Stomach smooth muscle (tissue), 2 donors: ENCODE data around the gene MAP2K5.

ENCODE experiments used
- H3K27ac ChIP-seq: one replicate; pipeline ENCODE4 v1.7.0; 2013; ENCODE audit warnings: mild to moderate bottlenecking, low read length, inconsistent platforms
- H3K27me3 ChIP-seq, 2 donors: one replicate each; pipeline ENCODE4 v1.7.0; 2013; ENCODE audit warnings: low read length in 2 of 2; ENCODE audit not compliant: insufficient read depth in 2 of 2, control insufficient read depth in 1 of 2
- H3K36me3 ChIP-seq, 2 donors: one replicate each; pipeline ENCODE4 v1.7.0; 2013; ENCODE audit warnings: low read length in 2 of 2; ENCODE audit not compliant: control insufficient read depth in 2 of 2, insufficient read depth in 2 of 2
- H3K4me1 ChIP-seq: one replicate; pipeline ENCODE4 v1.7.0; 2013; ENCODE audit warnings: low read length; ENCODE audit not compliant: control insufficient read depth, insufficient read depth
- H3K4me3 ChIP-seq, 2 donors: one replicate each; pipeline ENCODE4 v1.7.0; 2013; ENCODE audit warnings: low read length in 2 of 2
- H3K9ac ChIP-seq, 2 donors: one replicate each; pipeline ENCODE4 v1.7.0; 2013; ENCODE audit warnings: low read length in 2 of 2, mild to moderate bottlenecking in 1 of 2
- H3K9me3 ChIP-seq, 2 donors: one replicate each; pipeline ENCODE4 v1.7.0; 2013; ENCODE audit warnings: low read length in 2 of 2; ENCODE audit not compliant: control insufficient read depth in 2 of 2
- donor health status: healthy.
- donor health status: Pancreatic carcinoma.

The MAP2K5 gene

GRCh38 chr15:67578020-67578600, 35.6 kb downstream of the MAP2K5 start:
- no peaks in the 10 kb centered on the region for H3K9me3 ChIP-seq
- no peaks in the 10 kb centered on the region for H3K4me1 ChIP-seq
- H3K27ac ChIP-seq = no peak overlapping the region
- H3K4me3 ChIP-seq = no peak overlapping the region
- no peaks in the 10 kb centered on the region for H3K27me3 ChIP-seq
- H3K9ac ChIP-seq = no peak overlapping the region
- no peaks in the 10 kb centered on the region for H3K36me3 ChIP-seq

DNA sequence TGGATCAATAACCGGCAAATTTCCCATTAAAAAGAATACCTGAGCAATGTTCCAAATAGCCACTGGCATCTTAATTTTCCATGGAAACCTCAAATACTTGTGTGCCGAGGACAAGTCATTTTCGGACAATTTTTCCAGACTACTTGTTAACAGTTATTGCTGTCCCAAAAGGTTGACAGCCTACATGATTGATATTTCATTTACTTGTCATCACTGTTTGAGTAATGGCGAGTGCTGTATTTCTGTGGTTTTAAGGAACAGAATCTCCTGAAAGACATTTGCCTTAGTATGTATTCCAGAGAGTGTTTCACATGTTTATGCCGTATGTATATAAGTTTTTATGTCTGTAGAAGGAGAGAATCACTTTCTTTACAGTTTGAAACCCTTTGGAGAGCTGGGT, 36.7 kb downstream of the MAP2K5 start:
- Histone ChIP-seq H3K4me1 (no peaks in the 10 kb centered on the region), H3K9me3 (no peaks in the 10 kb centered on the region), H3K27ac (no peak overlapping the region), H3K9ac (no peak overlapping the region), H3K4me3 (no peak overlapping the region), H3K27me3 (no peaks in the 10 kb centered on the region), H3K36me3 (no peaks in the 10 kb centered on the region)

DNA sequence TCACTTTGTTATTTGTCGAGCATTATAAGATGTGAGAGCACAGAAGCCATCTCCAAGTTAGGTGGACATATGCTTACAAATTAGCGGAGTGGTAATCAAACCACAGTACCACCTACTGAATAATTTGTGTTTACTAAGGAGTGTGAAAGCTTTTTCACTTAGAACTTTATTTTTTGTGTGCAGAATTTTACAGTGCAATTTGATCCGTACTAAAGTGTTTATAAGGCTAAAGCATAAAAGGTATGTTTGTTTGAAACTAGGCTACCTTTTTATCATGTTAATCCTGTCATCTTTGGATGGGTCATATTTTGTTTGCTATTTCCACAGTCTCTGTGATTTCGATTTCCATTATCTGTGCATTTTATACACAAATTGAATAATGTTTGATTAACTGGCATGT, 37.5 kb downstream of the MAP2K5 start:
- H3K9ac ChIP-seq = no peak overlapping the region
- H3K27me3 ChIP-seq = no peaks in the 10 kb centered on the region
- no peaks in the 10 kb centered on the region for H3K4me1 ChIP-seq
- no peaks in the 10 kb centered on the region for H3K36me3 ChIP-seq
- H3K9me3 ChIP-seq = no peaks in the 10 kb centered on the region
- H3K27ac ChIP-seq = no peak overlapping the region
- no peak overlapping the region for H3K4me3 ChIP-seq

- peaks cover 6 to 17% of the 10 kb centered on the region in 2 donors for H3K36me3 ChIP-seq
Observed at GRCh38 chr15:67584157-67584556, 41.7 kb downstream of the MAP2K5 start.

DNA sequence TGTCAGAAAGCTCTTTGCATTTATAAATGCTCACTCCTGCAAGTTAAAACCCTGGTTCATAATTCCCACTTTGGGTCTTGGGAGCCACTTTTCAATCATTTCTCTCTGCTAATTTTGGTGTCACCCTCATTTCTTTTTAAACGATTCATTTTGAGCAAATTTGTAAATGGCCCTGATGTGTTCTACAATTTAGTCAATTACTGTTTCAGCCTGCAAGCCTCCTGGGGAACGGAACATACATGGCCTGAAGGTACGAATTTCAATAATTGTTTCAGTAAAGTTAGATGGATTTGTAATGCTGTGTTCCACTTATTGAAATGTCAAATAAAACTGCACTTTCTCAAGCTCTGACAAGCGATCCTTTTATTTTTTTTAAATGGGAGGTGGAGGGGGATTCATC, 43.2 kb downstream of the MAP2K5 start:
- no peaks in the 10 kb centered on the region for H3K9me3 ChIP-seq
- H3K27ac ChIP-seq = no peak overlapping the region
- peaks cover 8 to 17% of the 10 kb centered on the region in 2 donors for H3K36me3 ChIP-seq
- no peaks in the 10 kb centered on the region for H3K27me3 ChIP-seq
- no peak overlapping the region for H3K4me3 ChIP-seq
- no peaks in the 10 kb centered on the region for H3K4me1 ChIP-seq
- no peak overlapping the region for H3K9ac ChIP-seq

More at GRCh38 chr15:67584157-67584556, 41.7 kb downstream of the MAP2K5 start:
- Histone ChIP-seq H3K4me1 (no peaks in the 10 kb centered on the region), H3K27me3 (no peaks in the 10 kb centered on the region), H3K27ac (no peak overlapping the region), H3K9me3 (no peaks in the 10 kb centered on the region), H3K4me3 (no peak overlapping the region), H3K9ac (no peak overlapping the region)

DNA sequence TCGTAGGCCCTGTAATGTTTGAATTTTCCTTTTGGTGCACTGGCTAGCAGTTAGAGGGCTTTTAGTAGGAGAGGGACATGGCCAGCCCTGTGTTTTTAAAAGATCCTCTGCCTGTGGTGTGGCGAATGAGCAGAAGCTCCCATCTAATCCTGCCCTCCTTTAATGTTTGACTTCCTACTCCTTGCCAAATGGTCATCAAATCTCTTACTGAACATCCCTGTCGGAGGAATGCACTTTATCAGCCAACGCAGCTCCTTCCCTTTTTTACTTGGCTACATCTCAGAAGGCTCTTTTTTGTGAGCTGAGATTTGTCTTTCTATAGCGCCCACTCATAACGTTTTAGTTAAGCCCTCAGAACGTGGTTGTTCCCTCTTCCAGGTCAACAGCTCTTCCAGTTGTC, 44.8 kb downstream of the MAP2K5 start:
- Histone ChIP-seq H3K4me3 (no peak overlapping the region), H3K27me3 (no peaks in the 10 kb centered on the region), H3K27ac (no peak overlapping the region), H3K36me3 (peaks cover 9 to 17% of the 10 kb centered on the region in 2 donors), H3K4me1 (no peaks in the 10 kb centered on the region), H3K9me3 (no peaks in the 10 kb centered on the region), H3K9ac (no peak overlapping the region)

DNA sequence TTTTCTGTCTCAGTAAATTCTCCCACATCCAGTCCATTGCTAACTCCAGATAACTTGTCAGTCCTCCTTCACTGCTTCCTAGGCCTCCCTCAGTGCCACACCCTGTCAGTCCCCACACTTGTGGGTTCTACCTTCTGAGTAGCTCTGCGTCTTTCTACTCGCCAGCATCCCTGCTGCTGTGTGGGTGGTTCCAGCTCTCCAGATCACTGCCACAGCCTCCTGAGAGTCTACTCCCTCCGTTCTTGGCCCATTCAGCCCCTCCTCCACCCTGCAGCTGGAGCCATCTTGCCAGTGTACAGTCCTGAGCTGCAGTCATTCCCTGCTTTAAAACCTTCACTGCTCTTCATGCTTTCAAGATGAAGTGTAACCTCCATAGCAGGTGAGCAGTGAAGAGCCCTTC, 45.3 kb downstream of the MAP2K5 start:
- Histone ChIP-seq H3K27me3 (no peaks in the 10 kb centered on the region), H3K36me3 (peaks cover 9 to 17% of the 10 kb centered on the region in 2 donors)

DNA sequence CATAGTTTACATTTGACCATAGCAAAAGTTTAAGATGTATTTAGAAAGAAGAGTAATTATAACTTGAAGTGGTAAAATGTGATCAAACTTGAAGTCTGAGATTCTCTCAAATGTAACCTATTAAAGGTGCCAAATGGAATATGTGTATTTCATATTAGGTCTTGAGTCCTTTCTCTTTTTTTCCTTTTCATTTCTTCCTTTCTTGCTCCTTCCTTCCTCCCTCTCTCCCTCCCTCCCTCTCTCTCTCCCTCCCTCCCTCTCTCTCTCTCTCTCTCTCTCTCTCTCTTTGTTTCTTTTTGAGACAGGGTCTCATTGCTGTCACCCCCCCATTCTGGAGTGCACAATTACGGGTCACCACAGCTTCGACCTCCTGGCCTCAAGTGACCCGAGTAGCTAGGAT, 47.7 kb downstream of the MAP2K5 start:
- Histone ChIP-seq H3K4me1 (no peaks in the 10 kb centered on the region), H3K4me3 (no peak overlapping the region), H3K27ac (no peak overlapping the region), H3K9me3 (no peaks in the 10 kb centered on the region), H3K9ac (no peak overlapping the region), H3K36me3 (peaks cover 13 to 27% of the 10 kb centered on the region in 2 donors), H3K27me3 (no peaks in the 10 kb centered on the region)

More for the DNA sequence above, 45.3 kb downstream of the MAP2K5 start:
- Histone ChIP-seq H3K9me3 (no peaks in the 10 kb centered on the region), H3K4me1 (no peaks in the 10 kb centered on the region), H3K9ac (no peak overlapping the region), H3K4me3 (no peak overlapping the region), H3K27ac (no peak overlapping the region)

DNA sequence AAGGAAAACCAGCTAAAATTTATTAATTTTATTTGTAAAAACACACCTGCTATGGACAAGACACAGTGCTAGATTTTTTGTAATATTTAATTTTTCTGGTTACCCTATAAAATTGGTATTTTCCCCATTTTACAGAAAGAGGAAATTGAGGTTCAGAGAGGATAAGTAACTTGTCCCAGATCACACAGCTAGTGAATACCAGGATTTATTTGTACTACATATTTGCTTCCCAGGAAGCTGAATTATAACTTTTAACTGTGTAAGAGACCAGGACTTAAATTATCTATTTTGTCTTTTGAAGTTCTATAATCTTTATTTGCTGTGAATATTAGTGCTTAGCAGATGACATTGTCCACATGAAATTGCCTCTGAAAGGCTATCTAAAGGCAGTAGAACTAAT, 49.7 kb downstream of the MAP2K5 start:
- Histone ChIP-seq H3K4me1 (no peaks in the 10 kb centered on the region), H3K36me3 (peaks cover 16 to 23% of the 10 kb centered on the region in 2 donors)

DNA sequence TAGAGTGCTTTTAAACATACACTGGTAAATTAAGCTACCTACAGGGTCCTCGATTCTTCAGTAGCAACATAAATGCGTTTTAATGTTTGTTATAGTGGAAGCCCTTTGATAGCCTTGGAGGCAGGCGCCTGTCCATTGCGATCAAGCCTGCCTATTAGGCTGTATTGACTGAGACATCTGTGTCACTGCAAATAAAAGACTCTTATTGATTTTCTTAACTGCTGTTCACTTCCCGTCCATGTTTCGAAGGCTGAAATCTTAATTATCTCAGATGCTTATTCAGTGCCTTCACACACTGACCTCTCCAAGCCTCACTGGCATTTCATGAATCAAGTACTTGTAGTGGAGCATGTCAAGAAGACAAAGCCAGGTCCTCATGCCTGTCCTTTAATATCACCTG, 51.1 kb downstream of the MAP2K5 start:
- H3K4me3 ChIP-seq = no peak overlapping the region
- no peaks in the 10 kb centered on the region for H3K27me3 ChIP-seq
- H3K9ac ChIP-seq = no peak overlapping the region
- no peak overlapping the region for H3K27ac ChIP-seq
- H3K9me3 ChIP-seq = no peaks in the 10 kb centered on the region
- peaks cover 12 to 15% of the 10 kb centered on the region in 2 donors for H3K36me3 ChIP-seq
- H3K4me1 ChIP-seq = no peaks in the 10 kb centered on the region

More for the DNA sequence above, 49.7 kb downstream of the MAP2K5 start:
- no peak overlapping the region for H3K9ac ChIP-seq
- H3K27me3 ChIP-seq = no peaks in the 10 kb centered on the region
- no peak overlapping the region for H3K4me3 ChIP-seq
- H3K27ac ChIP-seq = no peak overlapping the region
- no peaks in the 10 kb centered on the region for H3K9me3 ChIP-seq

DNA sequence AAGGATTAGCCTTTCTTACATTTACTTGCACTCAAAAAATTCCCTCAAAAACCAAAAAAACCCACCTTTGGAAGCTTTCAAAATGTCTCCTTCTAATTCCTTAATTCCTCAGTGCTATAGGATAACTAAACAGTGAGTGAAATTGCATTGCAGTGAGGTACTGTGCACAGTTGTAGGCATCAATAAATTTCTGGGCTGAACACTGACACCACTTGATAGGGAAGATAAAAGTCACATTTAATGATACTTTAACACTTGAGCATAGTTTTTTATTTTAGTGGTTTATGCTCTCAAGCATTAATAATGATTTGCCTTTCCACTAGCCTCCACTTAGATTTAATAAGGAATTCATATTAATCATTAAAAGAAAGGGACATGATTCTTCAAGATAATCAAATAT, 52.3 kb downstream of the MAP2K5 start:
- Histone ChIP-seq H3K9ac (no peak overlapping the region), H3K4me1 (no peaks in the 10 kb centered on the region), H3K4me3 (no peak overlapping the region), H3K27ac (no peak overlapping the region), H3K27me3 (no peaks in the 10 kb centered on the region), H3K36me3 (peaks cover 12 to 15% of the 10 kb centered on the region in 2 donors), H3K9me3 (no peaks in the 10 kb centered on the region)
